Memory B cell (primary cell): ENCODE measurements around the gene CDK5RAP1.

Experiments used
- ATAC-seq: fragments of 150-1000 bp; cut with Tn5 transposase; 2 replicates; pipeline ENCODE4 v1.10.0; 2021; ENCODE audit warnings: low read depth, mild to moderate bottlenecking, moderate library complexity
- DNase-seq, 2 donors: peaks; one replicate each; pipeline ENCODE4 v3.0.0; 2022; ENCODE audit warnings: low spot score in 2 of 2
- H3K27ac Mint-ChIP-seq: one replicate; pipeline ENCODE4 v1.8.0; 2022; ENCODE audit warnings: mild to moderate bottlenecking, moderate library complexity, mixed read lengths
- H3K27me3 Mint-ChIP-seq: one replicate; pipeline ENCODE4 v1.8.0; 2022; ENCODE audit warnings: mixed read lengths
- H3K36me3 Mint-ChIP-seq: one replicate; pipeline ENCODE4 v1.8.0; 2022; ENCODE audit warnings: mild to moderate bottlenecking, mixed read lengths
- H3K4me1 Mint-ChIP-seq: one replicate; pipeline ENCODE4 v1.8.0; 2022; ENCODE audit warnings: mixed read lengths
- H3K4me3 Mint-ChIP-seq: one replicate; pipeline ENCODE4 v1.8.0; 2022; ENCODE audit warnings: mild to moderate bottlenecking, moderate library complexity, mixed read lengths
- H3K9me3 Mint-ChIP-seq: one replicate; pipeline ENCODE4 v1.8.0; 2022; ENCODE audit warnings: mixed read lengths

CDK5RAP1 gene

DNA sequence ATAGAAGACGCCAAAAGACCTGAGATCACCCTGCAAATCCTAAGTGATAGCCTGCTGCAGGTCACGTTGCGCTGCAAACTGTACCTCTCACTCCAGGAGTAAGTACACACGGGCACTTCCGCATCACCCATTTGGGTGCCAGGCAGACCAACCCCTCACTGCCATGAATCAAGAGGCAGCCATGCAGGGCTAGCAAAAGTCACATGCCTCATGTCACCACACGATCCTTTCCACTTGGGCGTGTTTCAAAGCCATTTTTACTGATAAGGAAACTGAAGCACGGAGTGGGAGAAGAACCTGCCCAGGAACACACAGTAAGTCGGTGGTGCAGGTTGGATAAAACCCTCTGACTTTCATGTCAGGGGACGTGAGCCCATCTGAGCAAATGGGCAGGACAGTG is 81.3 kb downstream of the CDK5RAP1 start:
- H3K27me3 Mint-ChIP-seq = peaks cover 17% of the 10 kb centered on the region
- H3K27ac Mint-ChIP-seq = no peak overlapping the region
- H3K9me3 Mint-ChIP-seq = no peaks in the 10 kb centered on the region
- no peak overlapping the region for H3K4me3 Mint-ChIP-seq
- no peak for ATAC-seq
- no peak for DNase-seq
- no peaks in the 10 kb centered on the region for H3K4me1 Mint-ChIP-seq
- no peaks in the 10 kb centered on the region for H3K36me3 Mint-ChIP-seq

DNA sequence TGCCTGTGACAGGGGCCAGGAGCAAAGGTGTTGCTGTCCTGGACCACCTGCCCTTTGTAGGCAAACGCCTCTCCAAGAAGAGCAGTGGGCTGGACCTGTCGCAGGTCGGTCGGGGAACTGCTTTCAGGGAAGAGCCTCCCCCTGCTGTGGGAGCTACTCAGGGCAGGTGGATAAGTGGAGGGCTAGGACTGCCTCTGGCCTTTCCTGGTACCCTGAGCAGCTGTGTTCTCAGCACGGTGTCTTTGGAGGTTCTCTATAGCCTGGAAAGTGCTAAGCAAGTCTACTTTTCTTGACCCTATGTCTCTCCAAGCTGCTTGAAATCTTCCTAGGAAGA is 83.3 kb downstream of the CDK5RAP1 start:
- DNase-seq (no peak), ATAC-seq (no peak)
- Mint-ChIP-seq H3K9me3 (no peaks in the 10 kb centered on the region), H3K4me1 (no peaks in the 10 kb centered on the region), H3K27ac (no peak overlapping the region), H3K36me3 (no peaks in the 10 kb centered on the region), H3K4me3 (no peak overlapping the region), H3K27me3 (peaks cover 15% of the 10 kb centered on the region)

DNA sequence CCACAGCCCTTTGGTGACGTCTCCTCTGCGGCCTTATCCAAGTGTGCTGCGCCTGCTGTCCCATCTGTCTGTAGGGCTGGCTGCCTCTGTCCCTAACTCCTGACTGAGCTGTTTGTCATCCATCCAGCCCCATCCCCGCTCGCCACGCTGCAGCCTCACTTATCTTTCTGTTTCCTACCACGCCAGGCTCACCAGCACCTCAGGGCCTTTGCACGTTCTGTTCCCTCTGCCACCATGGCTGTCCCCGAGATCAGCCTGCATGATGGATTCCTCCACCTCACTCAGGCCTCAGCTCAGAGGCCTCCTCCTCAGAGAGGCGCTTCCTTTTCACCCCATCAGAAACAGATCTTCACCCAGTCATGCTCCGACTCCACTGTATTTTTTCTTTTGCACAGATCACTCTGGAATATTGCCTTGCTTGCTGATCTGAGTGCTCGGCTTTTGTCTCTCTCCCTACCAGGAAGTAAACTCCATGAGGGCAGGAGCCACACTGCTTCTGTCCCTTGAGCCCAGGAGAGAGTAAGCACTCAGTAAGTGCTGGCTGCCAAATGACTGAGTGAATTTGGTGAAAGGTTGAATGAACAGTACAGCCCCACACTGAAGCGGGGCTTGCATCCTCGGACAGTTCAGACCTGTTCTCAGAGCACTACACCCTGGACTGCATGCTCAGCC is 83.8 kb downstream of the CDK5RAP1 start:
- DNase-seq (no peak), ATAC-seq (no peak)
- Mint-ChIP-seq H3K27me3 (peaks cover 13% of the 10 kb centered on the region), H3K4me1 (no peaks in the 10 kb centered on the region), H3K27ac (no peak overlapping the region), H3K36me3 (no peaks in the 10 kb centered on the region), H3K9me3 (no peaks in the 10 kb centered on the region), H3K4me3 (no peak overlapping the region)

DNA sequence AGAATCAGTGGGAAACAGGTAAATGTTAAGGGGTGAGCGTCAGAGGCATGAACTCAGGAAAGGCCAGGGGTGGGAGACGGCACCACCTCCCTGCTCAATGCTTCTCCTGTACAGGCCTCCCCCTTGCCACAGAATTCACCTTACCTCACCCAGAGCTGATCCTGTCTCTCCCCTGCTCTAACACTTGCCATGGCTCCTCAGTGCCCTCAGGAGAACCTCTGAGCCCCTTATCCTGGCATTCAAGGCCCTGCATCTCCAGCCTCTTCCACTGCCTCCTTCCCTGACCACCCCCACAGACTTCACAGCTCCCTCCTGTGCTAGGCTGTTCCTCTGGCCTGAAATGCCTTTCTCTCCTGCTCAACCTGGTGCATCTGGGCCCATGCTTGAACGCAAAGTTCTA is 84.4 kb downstream of the CDK5RAP1 start:
- no peaks in the 10 kb centered on the region for H3K9me3 Mint-ChIP-seq
- no peak overlapping the region for H3K4me3 Mint-ChIP-seq
- no peak for DNase-seq
- H3K4me1 Mint-ChIP-seq = no peaks in the 10 kb centered on the region
- H3K36me3 Mint-ChIP-seq = no peaks in the 10 kb centered on the region
- ATAC-seq = no peak
- no peak overlapping the region for H3K27ac Mint-ChIP-seq
- peaks cover 13% of the 10 kb centered on the region for H3K27me3 Mint-ChIP-seq

DNA sequence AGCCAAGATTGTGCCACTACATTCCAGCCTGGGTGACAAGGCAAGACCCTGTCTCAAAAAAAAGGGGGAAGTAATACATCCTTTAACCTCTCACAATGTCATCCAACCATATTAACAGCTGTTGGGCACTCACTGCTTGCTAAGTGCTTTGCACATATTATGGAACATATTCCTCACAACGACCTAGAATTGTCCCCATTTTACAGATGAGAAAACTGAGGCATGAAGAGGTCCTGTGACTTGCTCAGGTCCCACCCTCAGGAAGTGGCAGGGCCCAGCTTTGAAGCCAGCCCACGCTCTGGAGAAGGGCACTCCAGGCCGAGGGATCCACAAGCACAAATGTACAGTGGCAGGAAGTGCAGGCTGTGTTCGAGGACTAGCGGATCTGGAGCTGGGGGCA is 85.0 kb downstream of the CDK5RAP1 start:
- H3K9me3 Mint-ChIP-seq = no peaks in the 10 kb centered on the region
- H3K4me1 Mint-ChIP-seq = no peaks in the 10 kb centered on the region
- H3K4me3 Mint-ChIP-seq = no peak overlapping the region
- DNase-seq = no peak
- ATAC-seq = no peak
- no peak overlapping the region for H3K27ac Mint-ChIP-seq
- peaks cover 11% of the 10 kb centered on the region for H3K27me3 Mint-ChIP-seq
- no peaks in the 10 kb centered on the region for H3K36me3 Mint-ChIP-seq

DNA sequence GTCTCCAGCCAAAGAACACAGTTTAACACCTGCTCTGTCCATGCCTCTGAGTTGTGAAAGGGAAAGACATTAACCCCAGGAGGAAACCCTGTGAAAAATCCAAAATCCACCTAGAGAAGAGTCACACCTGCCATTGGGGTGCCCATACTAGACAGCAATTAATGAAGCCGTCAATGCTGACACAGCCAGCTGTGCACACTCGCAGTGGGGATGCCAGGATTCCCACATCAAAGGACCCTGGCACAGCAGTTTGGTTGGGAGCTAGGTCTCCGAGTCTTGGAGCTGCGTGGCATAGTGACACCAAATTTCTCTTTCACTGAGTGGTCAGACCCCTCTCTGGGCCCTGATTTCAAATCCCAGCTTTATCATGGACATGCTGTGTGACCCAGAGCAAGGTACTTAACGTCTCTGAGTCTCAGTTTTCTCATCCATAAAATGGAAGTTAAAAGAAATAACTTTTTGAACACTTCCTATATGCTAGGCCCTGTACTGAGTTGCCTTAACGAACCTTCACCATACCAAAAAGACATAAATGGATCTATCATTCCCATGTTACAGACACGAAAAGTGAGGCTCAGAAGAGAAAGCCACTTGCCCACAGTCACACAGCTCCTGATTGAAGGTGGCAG is 87.5 kb downstream of the CDK5RAP1 start:
- H3K27me3 Mint-ChIP-seq = peaks cover 11% of the 10 kb centered on the region
- no peak for ATAC-seq
- no peak for DNase-seq
- H3K9me3 Mint-ChIP-seq = no peaks in the 10 kb centered on the region
- no peaks in the 10 kb centered on the region for H3K36me3 Mint-ChIP-seq
- no peak overlapping the region for H3K27ac Mint-ChIP-seq
- H3K4me1 Mint-ChIP-seq = no peaks in the 10 kb centered on the region
- H3K4me3 Mint-ChIP-seq = no peak overlapping the region

DNA sequence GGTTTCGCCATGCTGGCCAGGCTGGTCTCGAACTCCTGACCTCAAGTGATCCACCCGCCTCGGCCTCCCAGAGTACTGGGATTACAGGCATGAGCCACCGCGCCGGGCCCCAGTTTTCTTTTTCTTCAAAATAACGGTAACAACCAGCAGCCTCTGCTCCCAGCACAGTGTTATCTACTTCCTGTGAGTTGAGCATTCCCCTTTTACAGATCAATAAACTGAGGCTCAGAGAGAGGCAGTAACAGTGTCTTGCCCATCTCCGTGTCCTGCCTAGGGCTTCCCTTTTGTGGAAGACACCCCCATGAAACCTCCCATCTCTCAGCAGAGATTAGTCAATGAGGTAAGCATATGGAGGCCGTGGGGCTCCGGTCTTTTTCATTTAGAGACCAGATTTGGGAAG is 88.7 kb downstream of the CDK5RAP1 start:
- DNase-seq = no peak
- H3K4me1 Mint-ChIP-seq = no peaks in the 10 kb centered on the region
- H3K27me3 Mint-ChIP-seq = peaks cover 12% of the 10 kb centered on the region
- no peak overlapping the region for H3K4me3 Mint-ChIP-seq
- ATAC-seq = no peak
- no peaks in the 10 kb centered on the region for H3K9me3 Mint-ChIP-seq
- H3K36me3 Mint-ChIP-seq = no peaks in the 10 kb centered on the region
- no peak overlapping the region for H3K27ac Mint-ChIP-seq

DNA sequence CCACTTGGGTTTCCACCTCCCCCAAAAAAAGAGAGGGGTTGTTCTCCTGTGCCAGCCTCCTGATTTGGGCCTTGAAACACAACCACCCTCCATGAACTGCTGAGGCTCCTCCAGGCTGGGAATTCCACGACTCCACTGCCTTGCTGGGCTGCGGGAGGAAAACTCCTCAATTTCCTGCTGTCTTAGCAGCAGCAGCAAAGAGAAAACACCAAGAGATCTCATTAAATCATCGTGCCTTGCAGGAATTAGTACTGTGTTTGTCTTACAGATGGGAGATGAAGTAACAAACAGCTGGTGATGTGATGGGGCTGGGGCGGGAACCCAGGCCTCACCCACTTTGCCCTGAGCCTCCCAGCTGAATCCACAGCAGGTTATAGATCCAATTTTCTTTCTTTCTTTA is 89.3 kb downstream of the CDK5RAP1 start:
- Mint-ChIP-seq H3K36me3 (no peaks in the 10 kb centered on the region), H3K9me3 (no peaks in the 10 kb centered on the region), H3K4me3 (no peak overlapping the region), H3K27ac (no peak overlapping the region), H3K4me1 (no peaks in the 10 kb centered on the region), H3K27me3 (peaks cover 9% of the 10 kb centered on the region)
- DNase-seq (no peak), ATAC-seq (no peak)

DNA sequence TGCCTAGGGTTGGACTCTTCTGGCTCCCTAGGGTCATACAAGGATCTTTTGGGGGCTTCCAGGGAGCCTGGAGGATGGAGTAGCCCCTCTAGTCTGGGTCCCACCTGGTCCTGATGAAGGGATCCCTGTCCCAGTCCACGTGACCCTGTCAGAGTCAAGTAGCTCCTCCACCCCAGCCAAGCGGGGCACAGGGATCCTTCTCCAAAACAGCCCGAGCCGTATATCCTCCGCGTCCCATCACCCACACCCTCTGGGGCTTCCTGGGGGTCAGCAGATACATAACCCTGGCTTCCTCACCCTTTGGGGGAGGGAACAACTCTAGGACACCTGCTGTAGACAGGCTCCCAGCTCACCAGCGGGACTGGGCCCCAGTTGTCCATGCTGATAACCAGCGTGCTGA is 90.3 kb downstream of the CDK5RAP1 start:
- H3K4me1 Mint-ChIP-seq = no peaks in the 10 kb centered on the region
- H3K4me3 Mint-ChIP-seq = no peak overlapping the region
- H3K9me3 Mint-ChIP-seq = no peaks in the 10 kb centered on the region
- no peaks in the 10 kb centered on the region for H3K36me3 Mint-ChIP-seq
- H3K27me3 Mint-ChIP-seq = peaks cover 10% of the 10 kb centered on the region
- H3K27ac Mint-ChIP-seq = no peak overlapping the region
- no peak for ATAC-seq
- DNase-seq = no peak

DNA sequence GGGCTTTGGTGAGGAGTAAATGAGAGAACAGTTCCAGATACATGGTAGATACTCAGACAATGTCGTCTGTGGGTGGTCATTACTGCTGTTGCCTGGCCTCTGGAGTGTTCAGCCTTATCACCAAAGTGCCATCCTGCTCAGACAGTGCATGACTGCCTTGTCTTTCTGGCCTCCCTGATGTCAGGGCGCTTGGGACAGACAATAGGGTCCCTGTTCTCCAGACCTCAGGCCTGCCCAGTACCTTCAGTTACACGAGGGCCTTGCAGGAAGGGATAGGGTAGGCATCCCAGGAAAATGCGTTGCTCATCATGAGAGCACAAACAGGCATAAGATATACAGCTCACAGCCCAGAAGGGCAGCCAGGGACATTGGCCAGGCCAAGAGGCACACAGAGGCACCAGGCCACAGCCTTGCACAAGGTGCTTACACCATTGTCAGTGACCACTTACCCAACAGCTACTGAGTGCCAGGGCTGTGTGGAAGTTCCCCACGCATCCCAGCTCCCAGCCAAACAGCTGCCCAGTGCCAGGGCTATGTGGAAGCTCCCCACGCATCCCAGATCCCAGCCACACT is 90.9 kb downstream of the CDK5RAP1 start:
- no peaks in the 10 kb centered on the region for H3K36me3 Mint-ChIP-seq
- no peaks in the 10 kb centered on the region for H3K9me3 Mint-ChIP-seq
- H3K4me3 Mint-ChIP-seq = no peak overlapping the region
- no peak overlapping the region for H3K27ac Mint-ChIP-seq
- H3K27me3 Mint-ChIP-seq = peaks cover 10% of the 10 kb centered on the region
- H3K4me1 Mint-ChIP-seq = no peaks in the 10 kb centered on the region
- no peak for DNase-seq
- no peak for ATAC-seq

DNA sequence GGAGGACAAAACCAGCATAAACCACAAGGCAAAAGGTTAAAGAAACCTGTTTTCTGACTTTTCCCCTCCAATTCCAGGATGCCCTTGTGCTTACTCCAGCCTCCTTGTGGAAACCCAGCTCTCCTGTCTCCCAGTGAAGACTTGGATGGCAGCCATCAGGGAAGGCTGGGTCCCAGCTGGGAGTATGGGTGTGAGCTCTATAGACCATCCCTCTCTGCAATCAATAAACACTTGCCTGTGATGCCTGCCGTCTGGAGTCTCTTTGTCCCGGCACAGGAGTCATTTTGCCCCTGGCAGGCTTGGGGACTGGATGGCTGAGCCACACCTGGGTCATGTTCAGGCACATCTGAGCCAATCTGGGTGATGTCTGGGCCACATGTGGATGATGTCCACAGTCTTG is 91.7 kb downstream of the CDK5RAP1 start:
- ATAC-seq (no peak), DNase-seq (no peak)
- Mint-ChIP-seq H3K36me3 (no peaks in the 10 kb centered on the region), H3K4me3 (no peak overlapping the region), H3K27me3 (peaks cover 10% of the 10 kb centered on the region), H3K4me1 (no peaks in the 10 kb centered on the region), H3K27ac (no peak overlapping the region), H3K9me3 (no peaks in the 10 kb centered on the region)
